HG03558 (cell line): ENCODE data around the gene COMMD1.
"Not testable (repeated sequence)": the region's sequence is repeated elsewhere in the genome, so short reads cannot be mapped to it uniquely, and the experiment has no call there.

ENCODE experiments used
- ATAC-seq: cut with Tn5 transposase; IDR thresholded peaks from one replicate; pipeline ENCODE4 v1.9.1; 2021; ENCODE audit warnings: moderate number of reproducible peaks; ENCODE audit not compliant: unreplicated experiment; ENCODE audit errors: extremely low read depth

COMMD1 gene

GRCh38 chr2:61905372-61906185 lies at the start of gene COMMD1:
Gene COMMD1, plus strand, starts transcription at chr2:61905674. Its CDS starts 5 bp downstream, at chr2:61905679.
- peak; percentile 95 for ATAC-seq

- ATAC-seq: no peak
These were observed 48.2 kb upstream of the COMMD1 start for GRCh38 chr2:61857224-61857623.

GRCh38 chr2:61862085-61862484 lies 43.4 kb upstream of the COMMD1 start:
- no peak for ATAC-seq

GRCh38 chr2:61866482-61867089 lies 38.9 kb upstream of the COMMD1 start:
- not testable (repeated sequence) for ATAC-seq

- no peak for ATAC-seq
These were observed 29.1 kb upstream of the COMMD1 start for GRCh38 chr2:61876400-61876799.

GRCh38 chr2:61877571-61878245 lies 27.8 kb upstream of the COMMD1 start:
- no peak for ATAC-seq

- no peak for ATAC-seq
These were observed 26.7 kb upstream of the COMMD1 start for GRCh38 chr2:61878761-61879160.

- not testable (repeated sequence) for ATAC-seq
These were observed 26.1 kb upstream of the COMMD1 start for GRCh38 chr2:61879351-61879750.

- no peak for ATAC-seq
These were observed 22.6 kb upstream of the COMMD1 start for GRCh38 chr2:61882850-61883249.

GRCh38 chr2:61885896-61886603 lies 19.4 kb upstream of the COMMD1 start:
- no peak for ATAC-seq

GRCh38 chr2:61887717-61888266 lies 17.7 kb upstream of the COMMD1 start:
- ATAC-seq: no peak

- ATAC-seq: peak; percentile 47
These were observed 17.0 kb upstream of the COMMD1 start, which contains the start of gene CCT4 for GRCh38 chr2:61888267-61889055. Gene CCT4, minus strand, starts transcription at chr2:61888656. Its CDS starts 149 bp downstream, at chr2:61888507.

GRCh38 chr2:61898810-61899209 lies 6.7 kb upstream of the COMMD1 start:
- no peak for ATAC-seq

GRCh38 chr2:61900281-61900680 lies 5.2 kb upstream of the COMMD1 start:
- ATAC-seq: no peak

GRCh38 chr2:61906186-61906470 lies 654 bp downstream of the COMMD1 start:
- no peak for ATAC-seq

- no peak for ATAC-seq
These were observed 3.6 kb downstream of the COMMD1 start for GRCh38 chr2:61909116-61909515.

- no peak for ATAC-seq
These were observed 5.1 kb downstream of the COMMD1 start for GRCh38 chr2:61910603-61911002.

GRCh38 chr2:61911510-61911909 lies 6.0 kb downstream of the COMMD1 start:
- no peak for ATAC-seq

- ATAC-seq: not testable (repeated sequence)
These were observed 9.3 kb downstream of the COMMD1 start for GRCh38 chr2:61914794-61915193.

GRCh38 chr2:61920548-61920947 lies 15.1 kb downstream of the COMMD1 start:
- ATAC-seq: no peak
